Measurements from ENCODE around the gene GALNT11.
"Not testable (repeated sequence)": the region's sequence is repeated elsewhere in the genome, so short reads cannot be mapped to it uniquely, and the experiment has no call there.

The GALNT11 gene

DNA sequence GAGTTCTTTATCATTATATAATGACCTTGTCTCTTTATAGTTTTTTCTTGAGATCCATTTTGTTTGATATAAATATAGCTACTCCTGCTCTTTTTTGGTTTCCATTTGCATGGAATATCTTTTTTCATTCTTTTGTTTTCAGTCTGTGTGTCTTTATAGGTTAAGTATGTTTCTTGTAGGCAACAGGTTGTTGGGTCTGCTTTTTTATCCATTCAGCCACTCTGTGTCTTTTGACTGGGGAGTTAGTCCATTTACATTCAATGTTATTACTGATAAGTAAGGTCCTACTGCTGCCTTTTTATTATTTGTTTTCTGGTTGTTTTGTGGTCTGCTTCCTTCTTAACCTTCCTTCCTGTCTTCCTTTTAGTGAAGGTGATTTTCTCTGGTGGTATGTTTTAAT lies 21.1 kb downstream of the GALNT11 start:
- Histone ChIP-seq H3K27ac (no peak overlapping the region), H3K4me3 (no peak overlapping the region), H3K9ac (ENCODE audit: insufficient read length) (no peak overlapping the region), H3K9me3 (ENCODE audit: low read depth, low read length) (0 out of 2 replicates have a peak, but pooled peaks cover 3% of the 10 kb centered on the region), H3K36me3 (ENCODE audit: insufficient read depth, low read length) (no peaks in the 10 kb centered on the region)
- TF ChIP-seq FOXP2 (optimal IDR thresholded peaks at IDR 0.05; ENCODE audit: control extremely low read depth, extremely low read length, insufficient read depth) = no peak
- no peak for TF ChIP-seq EZH2 (IDR thresholded peaks at IDR 0.05)
- TF ChIP-seq POLR2AphosphoS5 (IDR thresholded peaks at IDR 0.05; ENCODE audit: borderline replicate concordance, low read depth, low read length) = no peak
- no peak for DNase-seq (ENCODE audit: low read depth, low spot score)

DNA sequence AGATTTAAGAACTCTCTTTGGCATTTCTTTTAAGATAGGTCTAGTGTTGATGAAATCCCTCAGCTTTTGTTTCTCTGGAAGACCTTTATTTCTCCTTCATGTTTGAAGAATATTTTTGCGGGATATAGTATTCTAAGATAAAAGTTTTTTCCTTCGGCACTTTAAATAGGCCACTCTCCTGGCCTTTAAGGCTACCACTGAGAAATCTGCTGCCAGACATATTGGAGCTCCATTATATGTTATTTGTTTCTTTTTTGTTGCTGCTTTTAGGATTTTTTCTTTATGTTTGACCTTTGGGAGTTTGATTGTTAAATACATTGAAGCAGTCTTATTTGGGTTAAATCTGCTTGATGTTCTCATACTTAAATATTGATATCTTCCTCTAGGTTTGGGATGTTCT lies 22.6 kb downstream of the GALNT11 start:
- no peak overlapping the region for H3K27ac ChIP-seq
- 0 out of 2 replicates have a peak, but pooled peaks cover 3% of the 10 kb centered on the region for H3K9me3 ChIP-seq (ENCODE audit: low read depth, low read length)
- H3K36me3 ChIP-seq (ENCODE audit: insufficient read depth, low read length) = no peaks in the 10 kb centered on the region
- DNase-seq (ENCODE audit: low read depth, low spot score) = no peak
- no peak for TF ChIP-seq FOXP2 (optimal IDR thresholded peaks at IDR 0.05; ENCODE audit: control extremely low read depth, extremely low read length, insufficient read depth)
- TF ChIP-seq EZH2 (IDR thresholded peaks at IDR 0.05) = no peak
- TF ChIP-seq POLR2AphosphoS5 (IDR thresholded peaks at IDR 0.05; ENCODE audit: borderline replicate concordance, low read depth, low read length) = no peak
- no peak overlapping the region for H3K9ac ChIP-seq (ENCODE audit: insufficient read length)
- no peak overlapping the region for H3K4me3 ChIP-seq

DNA sequence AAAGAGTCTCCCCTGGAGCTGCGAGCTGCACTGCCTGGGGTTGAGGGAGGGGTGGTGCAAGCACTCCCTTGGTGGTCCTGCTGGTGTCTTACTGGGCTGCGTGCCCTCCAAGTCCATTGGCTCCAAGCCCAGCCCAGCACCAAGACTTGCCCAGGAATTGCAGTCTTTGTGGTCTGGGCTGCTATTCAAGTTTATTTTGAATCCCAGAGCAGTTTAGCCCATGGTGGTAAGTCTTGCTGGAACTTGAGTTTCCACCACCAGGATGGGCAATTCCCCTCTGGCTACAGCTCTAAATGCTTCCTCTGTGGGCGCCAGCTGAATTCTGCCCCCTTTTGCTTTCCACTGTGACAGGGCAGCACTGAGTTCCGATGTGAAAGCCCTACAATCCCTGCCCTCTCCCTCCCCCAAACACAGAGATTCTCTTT lies 25.1 kb downstream of the GALNT11 start:
- Histone ChIP-seq H3K9ac (ENCODE audit: insufficient read length) (no peak overlapping the region), H3K27ac (no peak overlapping the region), H3K9me3 (ENCODE audit: low read depth, low read length) (0 out of 2 replicates have a peak, but pooled peaks cover 3% of the 10 kb centered on the region)

DNA sequence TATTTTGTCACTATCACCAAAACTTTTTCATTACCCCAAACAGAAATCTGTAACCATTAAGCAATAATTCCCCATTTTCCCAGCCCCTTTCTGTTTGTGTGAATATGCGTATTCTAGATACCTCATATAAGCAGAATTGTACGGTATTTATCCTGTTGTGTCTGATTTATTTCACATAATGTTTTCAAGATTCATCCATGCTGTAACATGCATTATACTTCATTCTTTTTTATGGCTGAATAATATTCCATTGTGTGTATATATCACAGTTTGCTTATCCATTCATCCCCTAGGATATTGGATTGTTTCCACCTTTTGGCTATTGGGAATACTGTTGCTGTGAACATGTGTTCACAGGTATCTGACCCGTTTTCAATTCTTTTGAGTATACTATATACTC lies 26.5 kb downstream of the GALNT11 start:
- TF ChIP-seq POLR2AphosphoS5 (IDR thresholded peaks at IDR 0.05; ENCODE audit: borderline replicate concordance, low read depth, low read length) (no peak), FOXP2 (optimal IDR thresholded peaks at IDR 0.05; ENCODE audit: control extremely low read depth, extremely low read length, insufficient read depth) (no peak), EZH2 (IDR thresholded peaks at IDR 0.05) (no peak)
- H3K9me3 ChIP-seq (ENCODE audit: low read depth, low read length) = 0 out of 2 replicates have a peak, but pooled peaks cover 3% of the 10 kb centered on the region
- no peaks in the 10 kb centered on the region for H3K36me3 ChIP-seq (ENCODE audit: insufficient read depth, low read length)
- DNase-seq (ENCODE audit: low read depth, low spot score) = no peak
- no peak overlapping the region for H3K4me3 ChIP-seq
- no peak overlapping the region for H3K9ac ChIP-seq (ENCODE audit: insufficient read length)
- H3K27ac ChIP-seq = no peak overlapping the region

More for the DNA sequence above, 25.1 kb downstream of the GALNT11 start:
- DNase-seq (ENCODE audit: low read depth, low spot score) = no peak
- TF ChIP-seq FOXP2 (optimal IDR thresholded peaks at IDR 0.05; ENCODE audit: control extremely low read depth, extremely low read length, insufficient read depth) = no peak
- no peak for TF ChIP-seq POLR2AphosphoS5 (IDR thresholded peaks at IDR 0.05; ENCODE audit: borderline replicate concordance, low read depth, low read length)
- TF ChIP-seq EZH2 (IDR thresholded peaks at IDR 0.05) = no peak
- no peaks in the 10 kb centered on the region for H3K36me3 ChIP-seq (ENCODE audit: insufficient read depth, low read length)
- H3K4me3 ChIP-seq = peak overlapping the region; percentile 22; the same call in 1 of the 2 replicates

DNA sequence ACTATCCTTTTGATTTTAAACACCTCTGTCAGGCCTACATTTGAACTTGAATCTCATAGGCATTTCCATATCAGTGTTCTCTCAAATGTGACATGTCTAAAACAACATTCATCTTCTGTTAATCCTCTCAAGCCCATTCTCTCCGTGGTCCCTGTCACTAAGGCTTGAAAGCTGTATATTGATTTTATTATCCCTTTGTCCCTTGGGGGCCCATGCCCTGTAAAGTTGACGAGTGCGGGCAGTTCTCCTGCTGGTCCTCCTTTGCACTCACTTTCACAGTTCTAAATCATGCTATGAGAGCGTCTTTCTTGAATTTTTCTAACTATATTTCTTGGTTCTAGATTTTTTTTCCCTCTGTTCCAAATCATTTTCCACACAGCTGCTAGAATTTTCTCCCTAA lies 27.3 kb downstream of the GALNT11 start:
- no peak for DNase-seq (ENCODE audit: low read depth, low spot score)
- TF ChIP-seq POLR2AphosphoS5 (IDR thresholded peaks at IDR 0.05; ENCODE audit: borderline replicate concordance, low read depth, low read length) (no peak), EZH2 (IDR thresholded peaks at IDR 0.05) (no peak), FOXP2 (optimal IDR thresholded peaks at IDR 0.05; ENCODE audit: control extremely low read depth, extremely low read length, insufficient read depth) (no peak)
- Histone ChIP-seq H3K9ac (ENCODE audit: insufficient read length) (no peak overlapping the region), H3K27ac (no peak overlapping the region), H3K9me3 (ENCODE audit: low read depth, low read length) (0 out of 2 replicates have a peak, but pooled peaks cover 1% of the 10 kb centered on the region), H3K36me3 (ENCODE audit: insufficient read depth, low read length) (no peaks in the 10 kb centered on the region), H3K4me3 (no peak overlapping the region)

DNA sequence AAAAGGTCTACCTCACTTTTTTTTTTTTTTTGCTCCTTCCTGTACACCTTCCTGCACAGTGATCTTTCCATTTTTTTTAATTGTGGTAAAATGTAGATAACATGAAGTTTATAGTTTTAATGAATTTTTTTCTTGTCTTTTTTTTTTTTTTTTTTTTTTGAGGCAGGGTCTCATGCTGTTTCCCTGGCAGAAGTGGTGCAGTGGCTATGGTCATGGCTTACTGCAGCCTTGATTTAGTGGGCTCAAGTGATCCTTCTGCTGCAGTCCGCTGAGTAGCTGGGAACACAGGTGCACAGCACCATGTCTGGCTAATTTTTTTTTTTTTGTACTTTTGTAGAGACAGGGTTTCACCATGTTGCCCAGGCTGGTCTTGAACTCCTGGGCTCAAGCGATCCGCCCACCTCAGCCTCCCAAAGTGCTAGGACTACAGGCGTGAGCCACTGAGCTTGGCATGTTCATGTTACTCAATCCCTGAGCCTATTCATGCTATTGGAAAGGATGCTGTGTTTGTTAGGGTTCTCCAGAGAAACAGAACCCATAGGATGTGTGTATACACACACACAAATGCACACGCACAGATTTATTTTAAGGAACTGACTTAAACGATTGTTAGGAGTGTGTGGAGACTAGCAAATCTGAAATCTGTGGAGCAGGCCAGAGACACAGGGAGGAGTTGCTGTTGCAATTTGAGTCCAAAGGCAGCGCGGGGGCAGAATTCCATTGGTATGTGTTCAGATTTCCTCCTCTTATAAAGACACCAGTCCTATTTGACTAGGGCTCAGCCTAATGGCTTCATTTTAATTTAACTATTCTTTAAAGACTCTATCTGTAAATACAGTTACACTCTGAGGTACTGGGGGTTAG lies 29.1 kb downstream of the GALNT11 start:
- Histone ChIP-seq H3K4me3 (no peak overlapping the region), H3K27ac (no peak overlapping the region), H3K9me3 (ENCODE audit: low read depth, low read length) (no peaks in the 10 kb centered on the region), H3K36me3 (ENCODE audit: insufficient read depth, low read length) (0 out of 2 replicates have a peak, but pooled peaks cover 4% of the 10 kb centered on the region), H3K9ac (ENCODE audit: insufficient read length) (no peak overlapping the region)
- TF ChIP-seq POLR2AphosphoS5 (IDR thresholded peaks at IDR 0.05; ENCODE audit: borderline replicate concordance, low read depth, low read length) (no peak), FOXP2 (optimal IDR thresholded peaks at IDR 0.05; ENCODE audit: control extremely low read depth, extremely low read length, insufficient read depth) (no peak), EZH2 (IDR thresholded peaks at IDR 0.05) (no peak)
- DNase-seq (ENCODE audit: low read depth, low spot score) = no peak

DNA sequence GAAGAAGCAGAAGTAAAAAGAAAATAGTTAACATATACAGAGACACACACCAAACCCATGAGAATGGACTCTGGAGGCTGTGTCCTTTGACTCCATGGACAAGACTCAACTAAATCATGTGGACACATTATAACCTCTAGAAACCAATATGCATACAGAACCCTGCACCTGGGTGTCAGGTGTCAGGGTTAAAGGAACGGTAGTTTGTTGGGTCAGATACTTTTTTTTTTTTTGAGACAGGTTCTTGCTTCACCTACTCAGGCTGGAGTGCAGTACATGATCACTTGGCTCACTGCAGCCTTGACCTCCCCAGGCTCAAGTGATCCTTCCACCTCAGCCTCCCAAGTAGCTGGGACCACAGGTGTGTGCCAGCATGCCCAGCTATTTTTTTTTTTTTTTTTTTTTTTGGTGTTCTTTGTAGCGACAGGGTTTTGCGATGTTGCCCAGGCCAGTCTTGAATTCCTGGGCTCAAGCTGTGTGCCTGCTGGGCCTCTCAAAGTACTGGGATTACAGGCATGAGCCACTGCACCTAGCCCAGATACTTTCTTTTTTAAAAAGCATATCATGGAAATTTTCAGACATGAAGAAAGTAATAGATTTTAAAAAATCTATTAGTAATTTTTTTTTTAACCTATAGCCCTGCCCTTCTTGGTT lies 31.3 kb downstream of the GALNT11 start:
- no peaks in the 10 kb centered on the region for H3K9me3 ChIP-seq (ENCODE audit: low read depth, low read length)
- TF ChIP-seq EZH2 (IDR thresholded peaks at IDR 0.05) (no peak), FOXP2 (optimal IDR thresholded peaks at IDR 0.05; ENCODE audit: control extremely low read depth, extremely low read length, insufficient read depth) (no peak), POLR2AphosphoS5 (IDR thresholded peaks at IDR 0.05; ENCODE audit: borderline replicate concordance, low read depth, low read length) (no peak)
- no peak overlapping the region for H3K27ac ChIP-seq
- no peak for DNase-seq (ENCODE audit: low read depth, low spot score)
- no peak overlapping the region for H3K4me3 ChIP-seq
- H3K36me3 ChIP-seq (ENCODE audit: insufficient read depth, low read length) = 0 out of 2 replicates have a peak, but pooled peaks cover 4% of the 10 kb centered on the region
- no peak overlapping the region for H3K9ac ChIP-seq (ENCODE audit: insufficient read length)

DNA sequence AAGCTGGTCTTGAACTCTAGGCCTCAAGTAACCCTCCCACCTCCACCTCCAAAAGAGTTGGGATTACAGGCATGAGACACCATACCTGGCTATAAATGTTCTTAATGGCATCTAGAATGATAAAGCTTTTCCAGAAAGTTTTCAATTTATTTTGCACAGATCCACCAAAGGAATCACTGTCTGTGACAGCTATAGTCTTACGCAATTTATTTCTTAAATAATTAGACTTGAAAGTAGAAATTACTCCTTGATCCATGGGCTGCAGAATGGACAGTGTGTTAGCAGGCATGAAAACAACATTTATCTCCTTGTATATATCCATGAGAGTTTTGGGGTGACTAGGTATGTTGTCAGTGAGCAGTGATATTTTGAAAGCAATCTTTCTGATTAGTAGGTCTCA lies 33.8 kb downstream of the GALNT11 start:
- no peak for DNase-seq (ENCODE audit: low read depth, low spot score)
- H3K9me3 ChIP-seq (ENCODE audit: low read depth, low read length) = no peaks in the 10 kb centered on the region
- TF ChIP-seq EZH2 (IDR thresholded peaks at IDR 0.05) (no peak), FOXP2 (optimal IDR thresholded peaks at IDR 0.05; ENCODE audit: control extremely low read depth, extremely low read length, insufficient read depth) (no peak), POLR2AphosphoS5 (IDR thresholded peaks at IDR 0.05; ENCODE audit: borderline replicate concordance, low read depth, low read length) (no peak)
- no peak overlapping the region for H3K9ac ChIP-seq (ENCODE audit: insufficient read length)
- H3K4me3 ChIP-seq = no peak overlapping the region
- 0 out of 2 replicates have a peak, but pooled peaks cover 4% of the 10 kb centered on the region for H3K36me3 ChIP-seq (ENCODE audit: insufficient read depth, low read length)
- no peak overlapping the region for H3K27ac ChIP-seq

DNA sequence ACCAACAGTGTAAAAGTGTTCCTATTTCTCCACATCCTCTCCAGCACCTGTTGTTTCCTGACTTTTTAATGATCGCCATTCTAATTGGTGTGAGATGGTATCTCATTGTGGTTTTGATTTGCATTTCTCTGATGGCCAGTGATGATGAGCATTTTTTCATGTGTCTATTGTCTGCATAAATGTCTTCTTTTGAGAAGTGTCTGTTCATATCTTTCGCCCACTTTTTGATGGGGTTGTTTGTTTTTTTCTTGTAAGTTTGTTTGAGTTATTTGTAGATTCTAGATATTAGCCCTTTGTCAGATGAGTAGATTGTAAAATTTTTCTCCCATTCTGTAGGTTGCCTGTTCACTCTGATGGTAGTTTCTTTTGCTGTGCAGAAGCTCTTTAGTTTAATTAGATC lies 35.6 kb downstream of the GALNT11 start:
- not testable (repeated sequence) for H3K27ac ChIP-seq; H3K4me3 ChIP-seq; DNase-seq (ENCODE audit: low read depth, low spot score); H3K9ac ChIP-seq (ENCODE audit: insufficient read length); H3K9me3 ChIP-seq (ENCODE audit: low read depth, low read length); H3K36me3 ChIP-seq (ENCODE audit: insufficient read depth, low read length)

DNA sequence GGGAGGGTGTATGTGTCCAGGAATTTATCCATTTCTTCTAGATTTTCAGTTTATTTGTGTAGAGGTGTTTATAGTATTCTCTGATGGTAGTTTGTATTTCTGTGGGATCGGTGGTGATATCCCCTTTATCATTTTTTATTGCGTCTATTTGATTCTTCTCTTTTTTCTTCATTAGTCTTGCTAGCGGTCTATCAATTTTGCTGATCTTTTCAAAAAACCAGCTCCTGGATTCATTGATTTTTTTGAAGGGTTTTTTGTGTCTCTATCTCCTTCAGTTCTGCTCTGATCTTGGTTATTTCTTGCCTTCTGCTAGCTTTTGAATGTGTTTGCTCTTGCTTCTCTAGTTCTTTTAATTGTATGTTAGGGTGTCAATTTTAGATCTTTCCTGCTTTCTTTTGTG lies 37.7 kb downstream of the GALNT11 start:
- H3K9ac ChIP-seq (ENCODE audit: insufficient read length); DNase-seq (ENCODE audit: low read depth, low spot score); H3K9me3 ChIP-seq (ENCODE audit: low read depth, low read length); H3K4me3 ChIP-seq; H3K36me3 ChIP-seq (ENCODE audit: insufficient read depth, low read length); H3K27ac ChIP-seq: not testable (repeated sequence)

DNA sequence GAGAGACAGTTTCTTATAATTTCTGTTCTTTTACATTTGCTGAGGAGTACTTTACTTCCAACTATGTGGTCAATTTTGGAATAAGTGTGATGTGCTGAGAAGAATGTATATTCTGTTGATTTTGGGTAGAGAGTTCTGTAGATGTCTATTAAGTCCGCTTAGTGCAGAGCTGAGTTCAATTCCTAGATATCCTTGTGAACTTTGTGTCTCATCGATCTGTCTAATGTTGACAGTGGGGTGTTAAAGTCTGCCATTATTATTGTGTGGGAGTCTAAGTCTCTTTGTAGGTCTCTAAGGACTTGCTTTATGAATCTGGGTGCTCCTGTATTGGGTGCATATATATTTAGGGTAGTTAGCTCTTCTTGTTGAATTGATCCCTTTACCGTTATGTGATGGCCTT lies 38.3 kb downstream of the GALNT11 start:
- H3K27ac ChIP-seq; H3K4me3 ChIP-seq; H3K36me3 ChIP-seq (ENCODE audit: insufficient read depth, low read length); H3K9ac ChIP-seq (ENCODE audit: insufficient read length); H3K9me3 ChIP-seq (ENCODE audit: low read depth, low read length); DNase-seq (ENCODE audit: low read depth, low spot score): not testable (repeated sequence)
